RWPE1 (cell line): ENCODE results near the gene HLA-B.
"Not testable (repeated sequence)": the region's sequence is repeated elsewhere in the genome, so short reads cannot be mapped to it uniquely, and the experiment has no call there.

ENCODE experiments used
- CTCF ChIA-PET: fragments of 350-600 bp; sonication (Branson Sonifier 250); formaldehyde crosslinking; extraction: SDS; loops from one replicate; lab custom pipeline; 2021; lab: Yijun Ruan, JAX
- POLR2A ChIA-PET: fragments of 400-600 bp; formaldehyde crosslinking; extraction: SDS; loops from one replicate; lab custom pipeline; 2020; ENCODE audit warnings: antibody characterized with exemption; ENCODE audit not compliant: low non-redundant PET; lab: Yijun Ruan, JAX
- DNase-seq: peaks from one replicate; pipeline ENCODE4 v3.0.0; 2012; ENCODE audit warnings: low spot score
- H3K27ac ChIP-seq: fragments of 450-650 bp; 2 replicates; pipeline ENCODE4 v1.5.1; 2017
- TF ChIP-seq, protein P1 (sequence below): fragments of 450-650 bp; conservative IDR thresholded peaks from 2 replicates; pipeline ENCODE4 v1.5.1; 2017; ENCODE audit warnings: low read depth, mild to moderate bottlenecking

HLA-B gene

DNA sequence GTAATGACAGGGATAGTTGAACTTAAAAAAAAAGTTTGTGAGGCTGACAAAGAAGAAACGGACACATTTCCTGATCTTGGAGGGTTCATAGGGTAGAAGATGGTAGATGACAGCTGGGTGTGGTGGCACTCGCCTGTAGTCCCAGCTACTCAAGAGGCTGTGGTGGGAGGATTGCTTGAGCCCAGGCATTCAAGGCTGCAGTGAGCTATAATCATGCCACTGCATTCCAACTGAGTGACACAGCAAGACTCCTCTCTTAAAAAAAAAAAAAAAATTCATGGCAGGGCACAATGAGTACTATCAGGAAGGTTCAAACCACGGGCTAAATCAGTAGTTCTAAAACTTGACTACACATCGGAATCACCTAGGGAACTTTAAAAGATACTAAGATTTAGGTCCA lies 44.4 kb upstream of the HLA-B start:
- peak; percentile 29 for DNase-seq
- TF ChIP-seq, protein P1, sequence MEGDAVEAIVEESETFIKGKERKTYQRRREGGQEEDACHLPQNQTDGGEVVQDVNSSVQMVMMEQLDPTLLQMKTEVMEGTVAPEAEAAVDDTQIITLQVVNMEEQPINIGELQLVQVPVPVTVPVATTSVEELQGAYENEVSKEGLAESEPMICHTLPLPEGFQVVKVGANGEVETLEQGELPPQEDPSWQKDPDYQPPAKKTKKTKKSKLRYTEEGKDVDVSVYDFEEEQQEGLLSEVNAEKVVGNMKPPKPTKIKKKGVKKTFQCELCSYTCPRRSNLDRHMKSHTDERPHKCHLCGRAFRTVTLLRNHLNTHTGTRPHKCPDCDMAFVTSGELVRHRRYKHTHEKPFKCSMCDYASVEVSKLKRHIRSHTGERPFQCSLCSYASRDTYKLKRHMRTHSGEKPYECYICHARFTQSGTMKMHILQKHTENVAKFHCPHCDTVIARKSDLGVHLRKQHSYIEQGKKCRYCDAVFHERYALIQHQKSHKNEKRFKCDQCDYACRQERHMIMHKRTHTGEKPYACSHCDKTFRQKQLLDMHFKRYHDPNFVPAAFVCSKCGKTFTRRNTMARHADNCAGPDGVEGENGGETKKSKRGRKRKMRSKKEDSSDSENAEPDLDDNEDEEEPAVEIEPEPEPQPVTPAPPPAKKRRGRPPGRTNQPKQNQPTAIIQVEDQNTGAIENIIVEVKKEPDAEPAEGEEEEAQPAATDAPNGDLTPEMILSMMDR, result no peak
- ChIA-PET CTCF (interaction anchor here (0.6 to 0.8 kb wide), 3 partner anchors 41 to 266 kb away, joined by 3 to 4 read pairs (median 3); no protein-coding TSS in a partner anchor), POLR2A (interaction anchor here (0.7 kb wide), 1 partner anchor 14 kb away, joined by 4 read pairs; no protein-coding TSS in a partner anchor)
- peak overlapping the region; percentile 95 for H3K27ac ChIP-seq

DNA sequence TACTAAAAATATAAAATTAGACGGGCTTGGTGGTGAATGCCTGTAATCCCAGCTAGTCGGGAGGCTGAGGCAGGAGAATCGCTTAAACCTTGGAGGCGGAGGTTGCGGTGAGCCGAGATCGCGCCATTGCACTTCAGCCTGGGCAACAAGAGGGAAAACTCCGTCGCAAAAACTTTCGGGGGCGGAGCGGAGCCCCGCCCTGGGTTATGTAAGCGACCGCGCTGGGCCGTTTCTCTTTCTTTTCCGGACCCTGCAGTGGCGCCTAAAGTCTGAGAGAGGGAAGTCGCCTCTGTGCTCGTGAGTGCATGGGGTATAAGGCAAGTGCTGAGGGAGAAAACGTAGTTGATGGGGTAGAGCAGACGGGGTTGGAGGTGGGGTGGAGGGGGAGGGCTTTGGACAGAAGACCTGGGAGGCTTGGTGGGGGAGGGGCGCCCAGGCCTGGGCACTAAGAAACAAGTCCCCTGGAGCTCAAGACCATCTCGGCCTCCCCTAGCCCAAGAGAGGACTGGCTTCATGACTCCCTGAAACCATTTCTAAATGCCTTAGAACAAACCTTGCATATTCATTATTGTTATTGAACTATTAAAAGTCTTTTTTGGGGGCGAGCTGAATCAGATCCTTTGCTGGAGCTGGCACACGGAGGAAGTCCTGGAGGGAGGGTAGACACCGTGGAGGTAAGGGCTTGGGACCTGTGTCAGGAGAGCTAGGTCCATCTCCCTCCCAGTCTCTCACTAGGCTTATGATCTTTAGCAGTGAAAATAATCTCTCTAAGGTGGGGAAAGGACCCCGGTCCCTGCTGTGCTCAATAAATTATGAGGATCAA lies 43.7 kb upstream of the HLA-B start:
- ChIA-PET POLR2A (interaction anchor here (0.7 kb wide), 1 partner anchor 15 kb away, joined by 4 read pairs; no protein-coding TSS in a partner anchor), CTCF (interaction anchor here (0.6 to 3.9 kb wide), 6 partner anchors 32 to 266 kb away, joined by 3 to 19 read pairs (median 3); partner anchors contain the start of gene DDX39B)
- TF ChIP-seq, protein P1, result no peak
- DNase-seq, result peak; percentile 38
- peak overlapping the region; percentile 95 for H3K27ac ChIP-seq

DNA sequence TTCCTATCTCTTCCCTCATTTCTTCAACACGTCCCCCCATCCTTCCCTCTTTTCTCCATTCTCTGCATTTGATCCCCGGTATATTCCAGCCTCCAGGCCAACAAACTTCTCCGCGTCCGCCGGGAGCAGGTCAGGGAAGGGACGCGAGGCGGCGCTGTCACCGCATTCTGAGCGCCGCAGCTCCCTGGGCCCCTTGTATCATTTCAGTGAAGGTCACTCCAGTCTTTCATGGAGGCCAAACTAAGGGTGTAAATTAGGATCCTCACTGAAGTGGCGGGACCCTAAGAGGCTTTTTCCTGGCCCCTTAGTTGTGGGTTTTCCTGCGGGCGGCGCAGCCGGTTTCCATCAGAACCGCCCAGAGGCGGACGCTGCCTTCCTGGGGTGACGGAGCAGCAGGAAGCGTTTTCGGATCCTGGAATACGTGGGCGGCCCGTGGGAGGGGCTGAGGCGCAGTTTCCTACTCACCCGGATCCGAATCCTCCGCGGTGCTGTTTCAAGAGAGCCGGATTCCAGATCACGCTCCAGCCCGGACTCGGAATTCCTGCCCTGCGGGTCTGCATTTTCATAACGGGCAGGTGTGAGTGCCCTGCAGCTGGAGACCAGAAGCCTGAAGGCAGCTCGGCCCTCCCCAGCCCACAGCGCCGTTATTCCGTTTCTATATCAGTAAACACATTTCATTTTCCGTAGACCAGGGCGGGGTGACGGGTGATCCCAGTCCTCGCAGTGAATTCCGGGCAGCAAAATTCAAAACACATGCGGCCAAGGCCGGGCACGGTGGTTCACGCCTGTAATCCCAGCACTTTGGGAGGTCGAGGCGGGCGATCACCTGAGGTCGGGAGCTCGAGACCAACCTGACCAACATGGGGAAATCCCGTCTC lies 42.8 kb upstream of the HLA-B start:
- DNase-seq, result peak; percentile 85
- TF ChIP-seq, protein P1, result peak; percentile 96
- POLR2A ChIA-PET, result no interaction called here
- H3K27ac ChIP-seq, result peak overlapping the region; percentile 95
- CTCF ChIA-PET, result interaction anchor here (0.7 to 3.9 kb wide), 7 partner anchors 33 to 170 kb away, joined by 3 to 19 read pairs (median 4); partner anchors contain the start of gene DDX39B

DNA sequence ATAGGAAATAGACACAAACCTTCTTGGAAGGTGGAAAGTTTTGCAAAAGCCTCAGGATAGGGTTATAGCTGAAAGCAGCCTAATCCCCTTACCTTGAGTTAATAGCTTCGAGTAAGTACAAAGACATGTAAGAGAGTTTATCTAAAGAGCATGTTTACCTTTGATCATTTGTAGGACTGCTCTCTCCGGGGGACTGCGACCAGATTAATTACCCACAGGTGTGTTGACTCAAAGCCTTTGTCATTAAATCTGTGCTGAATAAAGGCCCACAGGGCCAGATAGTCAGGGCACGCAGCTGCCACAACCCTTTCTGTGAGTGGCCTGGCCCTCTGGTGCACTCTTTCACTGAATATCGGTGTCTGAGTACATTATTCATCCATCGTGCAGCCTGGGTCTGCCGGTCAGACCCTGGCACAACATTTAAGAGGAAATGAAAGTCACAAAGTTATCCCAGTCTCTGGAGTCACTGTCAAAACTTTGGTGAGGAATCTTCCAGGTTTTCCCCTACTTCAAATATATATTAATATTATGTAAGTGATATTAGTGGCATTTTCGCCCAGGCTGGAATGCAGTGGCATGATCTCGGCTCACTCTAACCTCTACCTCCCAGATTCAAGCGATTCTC lies 41.0 kb upstream of the HLA-B start:
- no peak for DNase-seq
- ChIA-PET POLR2A (no interaction called here), CTCF (interaction anchor here (0.6 to 3.9 kb wide), 3 partner anchors 44 to 401 kb away, joined by 4 to 19 read pairs (median 4); partner anchors contain the start of gene MICB)
- TF ChIP-seq, protein P1, result no peak
- peak overlapping the region; percentile 53 for H3K27ac ChIP-seq

DNA sequence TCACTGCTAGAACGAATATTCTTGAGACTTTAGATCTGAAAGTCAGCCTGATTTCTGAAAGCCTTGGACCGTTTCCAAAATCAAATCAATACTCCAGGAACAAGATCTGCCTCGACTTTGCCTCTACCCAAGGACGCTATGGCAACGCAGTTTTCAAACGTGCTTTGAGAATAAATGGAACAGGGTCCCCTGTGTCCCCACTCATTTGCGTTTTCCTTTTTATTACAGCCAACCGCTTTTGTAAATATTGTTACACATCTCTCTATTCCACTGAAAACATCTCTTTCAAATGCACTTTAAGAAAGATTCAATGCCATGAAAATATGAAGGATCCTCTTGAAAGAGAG lies 40.1 kb upstream of the HLA-B start:
- DNase-seq, POLR2A ChIA-PET, H3K27ac ChIP-seq: not testable (repeated sequence)
- CTCF ChIA-PET, result interaction anchor here (3.9 kb wide), 1 partner anchor 45 kb away, joined by 19 read pairs; no protein-coding TSS in a partner anchor
- TF ChIP-seq, protein P1, result peak; percentile 53
